ENCODE measurements around the gene MLPH. TPM values are rescaled to one million over a fixed set of nuclear protein-coding genes. Genes with fewer than 3 reads are reported as not detected.
A peak's percentile ranks its signal among the peaks of the same experiment; 100 is the strongest.

Gene MLPH
- total RNA-seq, 2 donors from 2014 or later = 0.75 to 1.0 TPM

DNA sequence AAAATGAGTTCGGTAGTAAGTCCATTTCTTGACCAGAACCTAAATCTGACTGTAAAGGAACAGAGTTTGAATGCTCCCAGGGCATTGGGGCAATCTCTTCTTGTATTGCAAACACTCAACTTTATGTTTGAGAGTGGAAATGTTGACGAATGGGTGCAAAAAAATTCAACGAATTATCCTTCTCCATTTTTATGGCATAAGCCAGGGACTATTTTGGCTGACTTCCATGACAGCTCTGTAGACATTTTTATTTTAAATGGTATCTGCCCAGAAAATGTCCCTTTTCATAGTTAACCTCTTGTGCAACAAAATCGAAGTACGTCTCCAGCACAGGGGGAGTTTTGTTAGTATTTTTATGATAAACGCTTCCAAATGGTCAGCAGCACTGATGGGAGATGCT is 3.7 kb downstream of the MLPH start:
- Mint-ChIP-seq H3K4me1 (peaks cover 17% of the 10 kb centered on the region), H3K27me3 (ENCODE audit: insufficient read depth) (peaks cover 71% of the 10 kb centered on the region), H3K4me3 (no peak overlapping the region), H3K9me3 (peaks cover 27% of the 10 kb centered on the region), H3K27ac (no peak overlapping the region), H3K36me3 (ENCODE audit: low read depth) (peaks cover 6% of the 10 kb centered on the region)
- Histone ChIP-seq H3K36me3 (ENCODE audit: control insufficient read depth, insufficient read depth, low read length) (no peaks in the 10 kb centered on the region), H3K27me3 (ENCODE audit: control insufficient read depth, insufficient read depth, low read length, poor library complexity, severe bottlenecking) (peaks cover 31% of the 10 kb centered on the region), H3K4me1 (ENCODE audit: control insufficient read depth, insufficient read depth, low read length) (peaks cover 5% of the 10 kb centered on the region), H3K9ac (ENCODE audit: extremely low read depth, low read length, poor library complexity, severe bottlenecking) (no peak overlapping the region), H3K27ac (ENCODE audit: low read depth, low read length) (no peak overlapping the region), H3K4me3 (ENCODE audit: low read length) (no peak overlapping the region), H3K9me3 (ENCODE audit: control insufficient read depth, low read length) (peaks cover 16% of the 10 kb centered on the region)
- TF ChIP-seq CTCF (conservative IDR thresholded peaks at IDR 0.05) = no peak
- WGBS, 2 experiments (ENCODE audit: insufficient coverage in 1 of 2, insufficient read length in 1 of 2) = 94 to 100% methylated on average over 6 of the region's 6 CpGs
- no peak for DNase-seq

- H3K9me3 Mint-ChIP-seq = peaks cover 27% of the 10 kb centered on the region
- peaks cover 17% of the 10 kb centered on the region for H3K4me1 Mint-ChIP-seq
- DNase-seq = peak; percentile 29
- no peak overlapping the region for H3K4me3 Mint-ChIP-seq
- H3K36me3 Mint-ChIP-seq (ENCODE audit: low read depth) = peaks cover 6% of the 10 kb centered on the region
- Histone ChIP-seq H3K27ac (ENCODE audit: low read depth, low read length) (no peak overlapping the region), H3K36me3 (ENCODE audit: control insufficient read depth, insufficient read depth, low read length) (no peaks in the 10 kb centered on the region), H3K27me3 (ENCODE audit: control insufficient read depth, insufficient read depth, low read length, poor library complexity, severe bottlenecking) (peaks cover 23% of the 10 kb centered on the region), H3K9ac (ENCODE audit: extremely low read depth, low read length, poor library complexity, severe bottlenecking) (no peak overlapping the region), H3K4me1 (ENCODE audit: control insufficient read depth, insufficient read depth, low read length) (peaks cover 5% of the 10 kb centered on the region), H3K4me3 (ENCODE audit: low read length) (peak overlapping the region; percentile 48), H3K9me3 (ENCODE audit: control insufficient read depth, low read length) (peaks cover 16% of the 10 kb centered on the region)
- H3K27me3 Mint-ChIP-seq (ENCODE audit: insufficient read depth) = peaks cover 62% of the 10 kb centered on the region
- TF ChIP-seq CTCF (conservative IDR thresholded peaks at IDR 0.05) = no peak
- no peak overlapping the region for H3K27ac Mint-ChIP-seq
- WGBS, 2 experiments (ENCODE audit: insufficient coverage in 1 of 2, insufficient read length in 1 of 2) = 85 to 94% methylated on average over 6 to 8 of the region's 8 CpGs
Observed at GRCh38 chr2:237491515-237492118, 4.6 kb downstream of the MLPH start.

DNA sequence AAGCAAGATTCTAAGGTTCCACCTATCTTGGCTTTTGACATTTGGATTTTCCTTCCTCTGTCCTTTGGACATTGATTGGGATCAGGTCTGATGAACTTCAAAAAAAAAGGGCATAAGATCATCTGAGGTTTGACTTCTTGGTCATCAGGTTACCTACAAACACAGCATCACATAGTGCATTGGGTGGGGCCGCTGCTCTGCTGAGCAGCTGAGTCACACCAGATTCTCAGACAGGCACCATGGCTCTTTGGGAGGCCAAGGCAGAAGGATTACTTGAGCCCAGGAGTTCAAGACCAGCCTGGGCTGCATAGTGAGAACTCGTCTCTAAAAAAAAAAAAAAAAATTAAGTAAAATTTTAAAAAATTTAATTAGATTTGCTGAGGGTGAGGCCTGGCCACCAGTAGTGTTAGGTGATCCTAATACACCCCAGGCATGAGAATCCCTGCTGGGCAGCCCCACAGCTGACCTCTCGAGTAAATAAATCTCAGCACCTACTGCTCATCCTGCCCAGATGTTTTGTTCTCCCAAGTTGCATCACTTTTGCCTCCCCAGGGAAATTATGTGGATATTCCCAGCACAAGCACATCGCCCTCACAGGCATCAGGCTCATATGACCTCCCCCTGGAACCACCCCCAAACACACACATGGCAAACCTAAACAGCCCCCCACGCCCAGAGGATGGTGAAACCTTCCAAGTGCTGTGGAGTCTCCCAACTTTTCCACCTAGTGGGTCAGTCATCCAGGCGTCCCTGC is 5.3 kb downstream of the MLPH start:
- WGBS, 2 experiments (ENCODE audit: insufficient coverage in 1 of 2, insufficient read length in 1 of 2) = 91 to 92% methylated on average over 2 to 6 of the region's 6 CpGs
- peaks cover 6% of the 10 kb centered on the region for H3K36me3 Mint-ChIP-seq (ENCODE audit: low read depth)

More for the DNA sequence above, 5.3 kb downstream of the MLPH start:
- H3K4me1 Mint-ChIP-seq = peaks cover 24% of the 10 kb centered on the region
- peaks cover 55% of the 10 kb centered on the region for H3K27me3 Mint-ChIP-seq (ENCODE audit: insufficient read depth)
- H3K9me3 Mint-ChIP-seq = peaks cover 27% of the 10 kb centered on the region
- Histone ChIP-seq H3K4me3 (ENCODE audit: low read length) (no peak overlapping the region), H3K27me3 (ENCODE audit: control insufficient read depth, insufficient read depth, low read length, poor library complexity, severe bottlenecking) (peaks cover 16% of the 10 kb centered on the region), H3K9me3 (ENCODE audit: control insufficient read depth, low read length) (peaks cover 16% of the 10 kb centered on the region), H3K4me1 (ENCODE audit: control insufficient read depth, insufficient read depth, low read length) (peaks cover 5% of the 10 kb centered on the region), H3K9ac (ENCODE audit: extremely low read depth, low read length, poor library complexity, severe bottlenecking) (no peak overlapping the region), H3K27ac (ENCODE audit: low read depth, low read length) (no peak overlapping the region), H3K36me3 (ENCODE audit: control insufficient read depth, insufficient read depth, low read length) (no peaks in the 10 kb centered on the region)
- H3K4me3 Mint-ChIP-seq = no peak overlapping the region
- H3K27ac Mint-ChIP-seq = no peak overlapping the region
- no peak for DNase-seq
- no peak for TF ChIP-seq CTCF (conservative IDR thresholded peaks at IDR 0.05)

All from endodermal cell (in vitro differentiated cells).